BJ (cell line): ENCODE data around the gene PFKL. TPM values are rescaled to one million over a fixed set of nuclear protein-coding genes. Genes with fewer than 3 reads are reported as not detected.

ENCODE experiments used
- CTCF ChIA-PET: fragments of 350-600 bp; formaldehyde crosslinking; extraction: SDS; loops from one replicate; lab custom pipeline; 2021; ENCODE audit warnings: antibody characterized with exemption, inconsistent platforms; lab: Yijun Ruan, JAX
- POLR2A ChIA-PET: fragments of 300-600 bp; sonication (Branson Sonifier 250); formaldehyde crosslinking; extraction: SDS; loops from one replicate; lab custom pipeline; 2021; ENCODE audit warnings: antibody characterized with exemption; lab: Charles Lee
- DNase-seq: peaks from one replicate; pipeline ENCODE4 v3.0.0-alpha.2; 2011; ENCODE audit warnings: low read depth
- H3K27me3 ChIP-seq: 2 replicates; pipeline ENCODE4 v1.6.0; 2011; ENCODE audit warnings: low read length; ENCODE audit not compliant: control insufficient read depth, insufficient read depth
- H3K36me3 ChIP-seq: 2 replicates; pipeline ENCODE4 v1.5.1; 2011; ENCODE audit warnings: low read length; ENCODE audit not compliant: control insufficient read depth, insufficient read depth
- H3K4me3 ChIP-seq: 2 replicates; pipeline ENCODE4 v1.5.1; 2011; ENCODE audit warnings: low read depth, mild to moderate bottlenecking, control low read depth, low read length
- polyA plus RNA-seq: library from polyadenylated mRNA; depleted of rRNA; stranded (reverse); fragments of >200 nt; gene quantifications from 2 replicates; pipeline ENCODE4 v1.2.3, GENCODE V29; 2011; rRNA removed
- TF ChIP-seq, protein P1 (sequence below): IDR thresholded peaks from 2 replicates; pipeline ENCODE4 v1.5.1; 2011; ENCODE audit warnings: low read depth, mild to moderate bottlenecking, control low read depth, inconsistent platforms, low read length, moderate library complexity; ENCODE audit not compliant: insufficient read depth

Gene PFKL
- polyA plus RNA-seq, 1 experiment: 152 TPM

DNA sequence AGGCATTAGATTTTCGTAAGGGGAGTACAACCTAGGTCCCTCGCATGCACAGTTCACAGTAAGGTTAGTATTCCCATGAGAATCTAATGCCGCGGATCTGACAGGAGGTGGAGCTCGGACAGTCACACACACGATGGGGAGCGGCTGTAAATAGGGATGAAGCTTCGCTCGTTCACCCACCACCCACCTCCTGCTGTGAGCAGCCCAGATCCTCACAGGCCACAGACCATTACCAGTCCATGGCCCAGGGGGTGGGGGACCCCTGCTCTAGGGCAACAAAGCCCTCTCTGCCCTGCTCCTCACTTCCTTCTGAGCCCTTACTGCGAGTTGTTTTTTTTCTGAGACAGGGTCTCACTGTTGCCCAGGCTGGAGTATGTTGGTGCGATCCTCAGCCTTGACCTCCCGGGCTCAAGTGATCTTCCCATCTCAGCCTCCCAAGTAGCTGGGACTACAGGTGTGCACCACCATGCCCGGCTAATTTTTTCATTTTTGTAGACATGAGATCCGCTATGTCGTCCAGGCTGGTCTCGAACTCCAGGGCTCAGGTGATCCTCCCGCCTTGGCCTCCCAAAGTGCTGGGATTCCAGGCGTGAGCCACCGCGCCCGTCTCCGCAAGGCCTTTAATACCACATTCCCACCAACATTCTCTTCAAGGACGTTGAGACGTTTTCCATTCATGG, 74.9 kb downstream of the PFKL start:
- DNase-seq: no peak
- CTCF ChIA-PET: interaction anchor here (1.1 kb wide), 1 partner anchor 15 kb away, joined by 3 read pairs; no protein-coding TSS in a partner anchor
- H3K36me3 ChIP-seq: no peaks in the 10 kb centered on the region
- TF ChIP-seq, protein P1, sequence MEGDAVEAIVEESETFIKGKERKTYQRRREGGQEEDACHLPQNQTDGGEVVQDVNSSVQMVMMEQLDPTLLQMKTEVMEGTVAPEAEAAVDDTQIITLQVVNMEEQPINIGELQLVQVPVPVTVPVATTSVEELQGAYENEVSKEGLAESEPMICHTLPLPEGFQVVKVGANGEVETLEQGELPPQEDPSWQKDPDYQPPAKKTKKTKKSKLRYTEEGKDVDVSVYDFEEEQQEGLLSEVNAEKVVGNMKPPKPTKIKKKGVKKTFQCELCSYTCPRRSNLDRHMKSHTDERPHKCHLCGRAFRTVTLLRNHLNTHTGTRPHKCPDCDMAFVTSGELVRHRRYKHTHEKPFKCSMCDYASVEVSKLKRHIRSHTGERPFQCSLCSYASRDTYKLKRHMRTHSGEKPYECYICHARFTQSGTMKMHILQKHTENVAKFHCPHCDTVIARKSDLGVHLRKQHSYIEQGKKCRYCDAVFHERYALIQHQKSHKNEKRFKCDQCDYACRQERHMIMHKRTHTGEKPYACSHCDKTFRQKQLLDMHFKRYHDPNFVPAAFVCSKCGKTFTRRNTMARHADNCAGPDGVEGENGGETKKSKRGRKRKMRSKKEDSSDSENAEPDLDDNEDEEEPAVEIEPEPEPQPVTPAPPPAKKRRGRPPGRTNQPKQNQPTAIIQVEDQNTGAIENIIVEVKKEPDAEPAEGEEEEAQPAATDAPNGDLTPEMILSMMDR: no peak
- H3K27me3 ChIP-seq: no peaks in the 10 kb centered on the region
- POLR2A ChIA-PET: no interaction called here
- no peak overlapping the region for H3K4me3 ChIP-seq

DNA sequence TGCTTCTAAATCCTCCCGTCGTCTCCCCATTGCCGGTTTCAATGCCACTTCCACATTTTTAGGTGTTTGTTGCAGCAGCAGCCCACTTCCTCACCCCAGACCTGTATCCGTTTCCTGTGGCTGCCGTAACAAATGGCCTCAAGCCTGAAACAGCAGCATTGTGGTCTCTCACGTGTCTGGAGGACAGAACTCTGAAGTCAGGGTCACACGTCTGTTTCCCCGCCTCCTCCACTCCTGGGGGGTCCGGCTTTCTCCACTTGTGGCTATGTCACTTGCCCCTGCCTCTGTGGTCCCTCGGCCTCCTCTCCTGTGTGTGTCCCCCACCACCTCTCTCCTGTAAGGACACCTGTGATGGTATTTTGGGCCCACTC, 75.4 kb downstream of the PFKL start:
- H3K27me3 ChIP-seq: no peaks in the 10 kb centered on the region
- TF ChIP-seq, protein P1: no peak
- no peak overlapping the region for H3K4me3 ChIP-seq
- no peak for DNase-seq
- POLR2A ChIA-PET: no interaction called here
- H3K36me3 ChIP-seq: no peaks in the 10 kb centered on the region
- CTCF ChIA-PET: no interaction called here

DNA sequence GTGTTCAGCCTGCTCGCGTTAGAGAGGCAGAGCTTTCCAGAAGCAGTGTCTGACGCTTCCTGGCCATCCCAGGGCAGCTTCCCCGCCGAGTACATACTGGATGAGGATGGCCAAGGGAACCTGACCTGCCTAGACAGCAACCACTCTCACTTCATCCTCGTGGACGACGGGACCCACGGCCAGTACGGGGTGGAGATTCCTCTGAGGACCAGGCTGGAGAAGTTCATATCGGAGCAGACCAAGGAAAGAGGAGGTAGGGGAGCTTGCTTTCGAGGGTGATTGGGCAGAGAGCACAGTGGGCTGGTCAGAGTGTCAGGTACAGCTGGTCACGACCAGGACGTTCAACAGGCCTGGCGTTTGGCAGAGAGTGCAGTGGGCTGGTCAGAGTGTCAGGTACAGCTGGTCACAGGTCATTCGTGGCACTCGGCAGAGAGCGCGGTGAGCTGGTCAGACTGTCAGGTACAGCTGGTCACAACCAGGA, 75.9 kb downstream of the PFKL start:
- ChIA-PET CTCF (no interaction called here), POLR2A (no interaction called here)
- TF ChIP-seq, protein P1: no peak
- Histone ChIP-seq H3K4me3 (no peak overlapping the region), H3K36me3 (no peaks in the 10 kb centered on the region), H3K27me3 (no peaks in the 10 kb centered on the region)
- no peak for DNase-seq

DNA sequence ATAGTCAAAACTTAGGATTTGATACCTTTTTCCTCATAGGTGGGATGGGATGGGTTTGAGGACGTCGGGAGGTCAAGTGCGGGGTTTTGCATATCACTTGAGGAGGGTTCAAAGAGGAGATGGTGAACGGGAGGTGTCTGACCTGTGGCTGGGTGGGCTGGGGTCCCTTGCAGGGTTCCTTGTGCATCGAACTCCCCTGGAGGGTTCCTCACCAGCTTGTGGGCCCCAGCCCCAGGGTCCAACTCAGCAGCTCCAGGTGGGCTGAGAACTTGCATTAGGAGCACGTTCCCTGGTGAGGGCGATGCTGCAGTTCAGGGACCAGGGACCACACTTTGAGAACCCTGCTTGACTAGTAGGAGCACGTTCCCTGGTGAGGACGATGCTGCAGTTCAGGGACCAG, 76.8 kb downstream of the PFKL start:
- Histone ChIP-seq H3K4me3 (no peak overlapping the region), H3K36me3 (no peaks in the 10 kb centered on the region), H3K27me3 (no peaks in the 10 kb centered on the region)
- TF ChIP-seq, protein P1: no peak
- POLR2A ChIA-PET: no interaction called here
- CTCF ChIA-PET: no interaction called here
- DNase-seq: no peak

Other genes with a start within 250 kb of the PFKL start
- 12.1 and 20.5 TPM in 2 replicates for gene PWP2, start 192.7 kb upstream of the PFKL start, polyA plus RNA-seq
- gene GATD3, start 166.4 kb upstream of the PFKL start, polyA plus RNA-seq: 54.3 and 60.0 TPM in 2 replicates
- gene ICOSLG, start 59.1 kb upstream of the PFKL start, polyA plus RNA-seq: 0.27 and 1.3 TPM in 2 replicates
- not detected in 2 replicates for gene DNMT3L, start 38.2 kb upstream of the PFKL start, polyA plus RNA-seq
- 0.10 and 0.12 TPM in 2 replicates for gene AIRE, start 14.2 kb upstream of the PFKL start, polyA plus RNA-seq
- gene CFAP410, start 39.3 kb downstream of the PFKL start, polyA plus RNA-seq: 8.4 and 13.5 TPM in 2 replicates
- gene TRPM2, start 53.6 kb downstream of the PFKL start, polyA plus RNA-seq: not detected in 2 replicates
- gene LRRC3, start 155.5 kb downstream of the PFKL start, polyA plus RNA-seq: 0.42 and 0.59 TPM in 2 replicates
- not detected in 2 replicates for gene KRTAP10-1, start 240.1 kb downstream of the PFKL start, polyA plus RNA-seq